ENCODE results near the gene PRAMEF15.
"Not testable (repeated sequence)": the region's sequence is repeated elsewhere in the genome, so short reads cannot be mapped to it uniquely, and the experiment has no call there.

The PRAMEF15 gene

DNA sequence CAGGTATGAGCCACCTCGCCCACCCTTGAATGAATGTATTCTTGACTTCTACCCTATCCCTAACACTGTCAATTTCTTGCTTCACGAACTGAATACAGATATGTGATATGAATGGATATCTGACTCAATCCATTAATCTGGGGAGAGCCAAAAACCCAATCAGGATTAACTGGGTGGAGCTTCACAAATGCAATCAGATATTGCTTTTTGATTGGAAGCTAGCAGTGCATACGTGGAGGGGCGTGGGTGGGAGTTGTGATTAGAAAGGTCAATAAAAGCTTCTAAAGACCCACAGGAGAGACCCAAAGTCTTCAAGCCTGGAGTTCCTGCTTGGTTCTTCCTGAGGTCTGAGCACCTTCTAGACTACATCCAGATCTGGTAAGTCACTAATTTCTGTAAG is at the start of gene PRAMEF15:
Gene PRAMEF15 (plus strand): TSS at position 301 of the 400 bp plus-strand sequence. CDS start 2,827 bp downstream, outside the sequence.
- H3K36me3 ChIP-seq (ENCODE audit: control insufficient read depth in 2 of 2, insufficient read depth in 2 of 2, low read length in 2 of 2); H3K4me3 ChIP-seq (ENCODE audit: low read length in 2 of 2); H3K9ac ChIP-seq (ENCODE audit: low read depth in 1 of 2, low read length in 2 of 2); H3K4me1 ChIP-seq (ENCODE audit: control insufficient read depth in 2 of 2, insufficient read depth in 2 of 2, low read length in 2 of 2); H3K27ac ChIP-seq (ENCODE audit: low read depth in 2 of 2, low read length in 2 of 2); H3K9me3 ChIP-seq (ENCODE audit: control insufficient read depth in 2 of 2, low read length in 2 of 2); H3K27me3 ChIP-seq (ENCODE audit: control insufficient read depth in 2 of 2, insufficient read depth in 2 of 2, low read length in 2 of 2): not testable (repeated sequence)

DNA sequence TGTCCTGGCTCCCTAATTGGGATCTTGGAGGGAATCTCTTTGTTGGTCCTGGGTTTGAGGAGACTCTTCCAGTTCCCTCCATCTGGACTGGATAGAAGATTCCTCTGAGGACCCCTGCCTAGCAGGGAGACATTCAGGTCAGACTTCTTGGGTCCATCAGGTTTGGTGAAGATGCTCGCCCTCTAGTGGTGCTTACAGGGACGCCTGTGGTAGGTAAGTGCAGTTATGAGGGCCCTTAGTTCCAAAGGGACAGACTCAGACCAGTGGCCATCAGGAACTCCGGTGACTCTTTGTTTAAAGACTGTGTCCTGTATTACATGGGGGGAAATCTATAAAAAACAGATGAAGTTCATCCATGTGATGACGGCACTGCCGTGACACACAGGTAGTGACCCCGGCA is 38.4 kb upstream of the PRAMEF15 start:
- not testable (repeated sequence) for H3K4me3 ChIP-seq (ENCODE audit: low read length in 2 of 2); H3K4me1 ChIP-seq (ENCODE audit: control insufficient read depth in 2 of 2, insufficient read depth in 2 of 2, low read length in 2 of 2); H3K9ac ChIP-seq (ENCODE audit: low read depth in 1 of 2, low read length in 2 of 2); H3K27me3 ChIP-seq (ENCODE audit: control insufficient read depth in 2 of 2, insufficient read depth in 2 of 2, low read length in 2 of 2); H3K36me3 ChIP-seq (ENCODE audit: control insufficient read depth in 2 of 2, insufficient read depth in 2 of 2, low read length in 2 of 2); H3K27ac ChIP-seq (ENCODE audit: low read depth in 2 of 2, low read length in 2 of 2); H3K9me3 ChIP-seq (ENCODE audit: control insufficient read depth in 2 of 2, low read length in 2 of 2)

DNA sequence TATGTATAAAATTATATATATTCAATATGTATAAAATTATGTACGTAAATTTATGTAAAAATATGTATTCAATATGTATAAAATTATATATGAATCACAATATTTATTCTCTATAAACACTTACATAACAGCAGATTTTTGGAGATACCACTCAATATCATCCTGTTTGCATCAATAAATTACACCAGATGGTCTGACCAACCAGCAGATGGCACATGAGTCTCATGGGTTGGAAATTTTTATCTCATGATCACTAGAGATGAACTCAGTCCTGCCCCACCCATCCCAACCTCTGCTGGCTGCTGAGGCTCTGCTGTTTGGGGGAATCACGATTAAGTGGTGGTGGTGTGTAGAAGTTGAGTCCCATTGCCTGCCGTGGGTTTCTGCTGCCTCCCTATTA is 35.8 kb upstream of the PRAMEF15 start:
- H3K9me3 ChIP-seq (ENCODE audit: control insufficient read depth in 2 of 2, low read length in 2 of 2); H3K36me3 ChIP-seq (ENCODE audit: control insufficient read depth in 2 of 2, insufficient read depth in 2 of 2, low read length in 2 of 2); H3K27ac ChIP-seq (ENCODE audit: low read depth in 2 of 2, low read length in 2 of 2); H3K4me3 ChIP-seq (ENCODE audit: low read length in 2 of 2); H3K27me3 ChIP-seq (ENCODE audit: control insufficient read depth in 2 of 2, insufficient read depth in 2 of 2, low read length in 2 of 2); H3K9ac ChIP-seq (ENCODE audit: low read depth in 1 of 2, low read length in 2 of 2); H3K4me1 ChIP-seq (ENCODE audit: control insufficient read depth in 2 of 2, insufficient read depth in 2 of 2, low read length in 2 of 2): not testable (repeated sequence)

DNA sequence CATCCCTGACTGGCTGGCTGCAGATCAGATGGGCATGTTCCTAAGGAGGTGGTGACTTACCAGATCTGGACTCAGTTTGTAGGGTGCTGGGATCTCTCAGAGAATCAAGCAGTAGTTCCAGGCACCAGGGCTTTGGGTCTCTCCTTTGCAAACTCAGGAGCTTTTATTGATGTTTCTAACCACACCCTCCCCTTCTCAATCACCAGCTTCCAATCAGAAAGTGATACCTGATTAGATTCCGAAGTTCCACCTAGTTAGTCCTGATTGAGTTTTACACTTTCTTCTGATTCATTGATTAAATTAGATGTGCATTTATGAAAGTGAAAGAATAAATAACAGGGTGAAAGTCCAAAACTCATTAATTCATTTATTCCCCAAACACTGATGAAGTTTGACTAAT is 30.3 kb upstream of the PRAMEF15 start, which contains the start of gene PRAMEF8:
Gene PRAMEF8 (minus strand): TSS at position 101 of the 400 bp plus-strand sequence. CDS start 1,046 bp downstream, outside the sequence.
- H3K9me3 ChIP-seq (ENCODE audit: control insufficient read depth in 2 of 2, low read length in 2 of 2); H3K4me3 ChIP-seq (ENCODE audit: low read length in 2 of 2); H3K4me1 ChIP-seq (ENCODE audit: control insufficient read depth in 2 of 2, insufficient read depth in 2 of 2, low read length in 2 of 2): not testable (repeated sequence)

DNA sequence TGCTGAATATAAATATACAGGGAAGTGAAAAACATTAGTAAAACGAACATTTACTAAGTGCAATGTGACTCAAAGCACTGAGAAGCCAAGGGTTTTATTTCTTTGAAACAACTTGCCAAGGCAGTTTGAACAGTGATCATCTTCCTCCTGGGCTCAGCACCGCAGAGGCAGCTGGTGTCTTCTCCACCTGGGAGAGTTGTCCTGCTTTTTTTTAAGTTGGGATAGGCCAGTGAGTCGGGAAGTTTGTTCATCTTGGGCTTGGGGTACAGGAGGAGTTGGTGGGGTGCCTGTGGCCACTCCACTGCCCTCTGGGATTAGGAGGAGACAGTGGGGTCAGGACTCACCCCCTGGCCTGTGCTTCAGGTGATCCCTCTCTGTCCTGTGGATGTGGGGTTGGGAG is 26.4 kb upstream of the PRAMEF15 start:
- not testable (repeated sequence) for H3K9ac ChIP-seq (ENCODE audit: low read depth in 1 of 2, low read length in 2 of 2); H3K9me3 ChIP-seq (ENCODE audit: control insufficient read depth in 2 of 2, low read length in 2 of 2); H3K27ac ChIP-seq (ENCODE audit: low read depth in 2 of 2, low read length in 2 of 2); H3K36me3 ChIP-seq (ENCODE audit: control insufficient read depth in 2 of 2, insufficient read depth in 2 of 2, low read length in 2 of 2); H3K4me1 ChIP-seq (ENCODE audit: control insufficient read depth in 2 of 2, insufficient read depth in 2 of 2, low read length in 2 of 2); H3K27me3 ChIP-seq (ENCODE audit: control insufficient read depth in 2 of 2, insufficient read depth in 2 of 2, low read length in 2 of 2); H3K4me3 ChIP-seq (ENCODE audit: low read length in 2 of 2)

More for the DNA sequence above, 30.3 kb upstream of the PRAMEF15 start, which contains the start of gene PRAMEF8:
- not testable (repeated sequence) for H3K27me3 ChIP-seq (ENCODE audit: control insufficient read depth in 2 of 2, insufficient read depth in 2 of 2, low read length in 2 of 2); H3K36me3 ChIP-seq (ENCODE audit: control insufficient read depth in 2 of 2, insufficient read depth in 2 of 2, low read length in 2 of 2); H3K27ac ChIP-seq (ENCODE audit: low read depth in 2 of 2, low read length in 2 of 2); H3K9ac ChIP-seq (ENCODE audit: low read depth in 1 of 2, low read length in 2 of 2)

DNA sequence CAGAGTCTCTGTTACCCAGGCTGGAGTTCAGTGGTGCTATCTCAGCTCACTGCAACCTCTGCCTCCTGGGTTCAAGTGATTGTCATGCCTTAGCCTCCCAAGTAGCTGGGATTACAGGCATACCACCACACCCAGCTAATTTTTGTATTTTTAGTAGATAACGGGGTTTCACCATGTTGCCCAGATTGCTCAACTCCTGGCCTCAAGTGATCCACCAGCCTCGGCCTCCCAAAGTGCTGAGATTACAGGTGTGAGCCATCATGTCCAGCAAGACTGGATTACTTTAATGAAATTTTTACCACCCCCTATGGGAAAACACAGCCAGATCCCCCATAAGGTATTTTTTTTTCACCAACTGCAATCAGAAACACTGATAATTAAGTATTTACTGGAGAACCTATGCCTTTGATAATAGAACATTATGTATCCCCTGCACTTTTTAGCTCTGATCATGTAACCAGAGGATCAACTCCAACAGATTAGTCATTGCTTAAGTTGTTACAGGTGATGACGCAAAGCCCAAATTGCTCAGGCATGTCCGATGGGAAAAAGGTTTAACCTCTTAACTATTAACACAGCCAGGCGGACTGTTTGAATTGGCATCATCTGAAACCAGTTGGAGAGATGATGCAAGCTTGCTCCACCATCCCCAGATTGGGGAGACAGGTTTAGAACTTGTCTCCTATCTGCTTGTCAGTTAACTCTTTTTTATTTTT is 18.0 kb upstream of the PRAMEF15 start:
- not testable (repeated sequence) for H3K36me3 ChIP-seq (ENCODE audit: control insufficient read depth in 2 of 2, insufficient read depth in 2 of 2, low read length in 2 of 2); H3K4me3 ChIP-seq (ENCODE audit: low read length in 2 of 2); H3K27ac ChIP-seq (ENCODE audit: low read depth in 2 of 2, low read length in 2 of 2); H3K27me3 ChIP-seq (ENCODE audit: control insufficient read depth in 2 of 2, insufficient read depth in 2 of 2, low read length in 2 of 2); H3K9me3 ChIP-seq (ENCODE audit: control insufficient read depth in 2 of 2, low read length in 2 of 2); H3K9ac ChIP-seq (ENCODE audit: low read depth in 1 of 2, low read length in 2 of 2); H3K4me1 ChIP-seq (ENCODE audit: control insufficient read depth in 2 of 2, insufficient read depth in 2 of 2, low read length in 2 of 2)

DNA sequence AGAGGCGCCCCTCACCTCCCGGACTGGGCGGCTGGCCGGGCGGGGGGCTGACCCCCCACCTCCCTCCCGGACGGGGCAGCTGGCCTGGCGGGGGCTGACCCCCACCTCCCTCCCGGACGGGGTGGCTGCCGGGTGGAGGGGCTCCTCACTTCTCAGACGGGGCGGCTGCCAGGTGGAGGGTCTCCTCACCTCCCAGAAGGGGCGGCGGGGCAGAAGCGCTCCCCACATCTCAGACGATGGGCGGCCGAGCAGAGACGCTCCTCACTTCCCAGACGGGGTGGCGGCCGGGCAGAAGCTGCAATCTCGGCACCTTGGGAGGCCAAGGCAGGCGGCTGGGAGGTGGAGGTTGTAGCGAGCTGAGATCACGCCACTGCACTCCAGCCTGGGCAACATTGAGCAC is 16.7 kb upstream of the PRAMEF15 start:
- H3K36me3 ChIP-seq (ENCODE audit: control insufficient read depth in 2 of 2, insufficient read depth in 2 of 2, low read length in 2 of 2); H3K9me3 ChIP-seq (ENCODE audit: control insufficient read depth in 2 of 2, low read length in 2 of 2); H3K4me1 ChIP-seq (ENCODE audit: control insufficient read depth in 2 of 2, insufficient read depth in 2 of 2, low read length in 2 of 2); H3K9ac ChIP-seq (ENCODE audit: low read depth in 1 of 2, low read length in 2 of 2); H3K27ac ChIP-seq (ENCODE audit: low read depth in 2 of 2, low read length in 2 of 2); H3K27me3 ChIP-seq (ENCODE audit: control insufficient read depth in 2 of 2, insufficient read depth in 2 of 2, low read length in 2 of 2); H3K4me3 ChIP-seq (ENCODE audit: low read length in 2 of 2): not testable (repeated sequence)

DNA sequence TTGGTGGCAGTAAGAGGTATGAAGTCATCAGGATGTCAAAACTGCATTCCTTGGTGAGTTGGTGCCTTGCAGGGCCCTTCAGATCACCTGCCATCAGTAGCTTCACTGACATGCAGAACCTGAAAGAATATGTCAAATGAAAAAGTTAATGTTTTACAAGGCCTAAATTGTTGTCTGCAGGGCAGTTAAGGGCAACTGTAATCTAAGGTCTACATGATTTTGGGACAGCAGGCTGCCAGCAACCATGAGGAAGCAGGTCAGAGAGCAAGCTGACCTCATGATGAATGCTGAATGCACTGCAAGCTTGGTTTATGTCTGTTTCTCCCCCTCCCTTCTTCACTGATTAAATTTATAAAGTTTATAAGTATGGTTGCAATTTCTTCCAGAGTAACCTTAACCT is 13.2 kb upstream of the PRAMEF15 start:
- not testable (repeated sequence) for H3K4me1 ChIP-seq (ENCODE audit: control insufficient read depth in 2 of 2, insufficient read depth in 2 of 2, low read length in 2 of 2); H3K36me3 ChIP-seq (ENCODE audit: control insufficient read depth in 2 of 2, insufficient read depth in 2 of 2, low read length in 2 of 2); H3K4me3 ChIP-seq (ENCODE audit: low read length in 2 of 2); H3K9me3 ChIP-seq (ENCODE audit: control insufficient read depth in 2 of 2, low read length in 2 of 2); H3K27ac ChIP-seq (ENCODE audit: low read depth in 2 of 2, low read length in 2 of 2); H3K9ac ChIP-seq (ENCODE audit: low read depth in 1 of 2, low read length in 2 of 2); H3K27me3 ChIP-seq (ENCODE audit: control insufficient read depth in 2 of 2, insufficient read depth in 2 of 2, low read length in 2 of 2)

DNA sequence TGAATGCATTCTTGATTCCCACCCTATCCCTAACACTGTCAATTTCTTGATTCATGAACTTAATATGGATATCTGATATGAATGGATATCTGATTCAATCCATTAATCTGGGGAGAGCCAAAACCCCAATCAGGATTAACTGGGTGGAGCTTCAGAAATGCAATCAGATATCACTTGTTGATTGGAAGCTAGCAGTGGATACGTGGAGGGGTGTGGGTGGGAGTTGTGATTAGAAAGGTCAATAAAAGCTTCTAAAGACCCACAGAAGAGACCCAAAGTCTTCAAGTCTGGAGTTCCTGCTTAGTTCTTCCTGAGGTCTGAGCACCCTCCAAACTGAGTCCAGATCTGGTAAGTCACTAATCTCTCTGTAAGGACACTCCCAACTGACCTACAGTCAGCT is 12.1 kb upstream of the PRAMEF15 start, which contains the start of gene PRAMEF33:
Gene PRAMEF33 (plus strand): TSS at position 301 of the 400 bp plus-strand sequence. CDS start 2,416 bp downstream, outside the sequence.
- not testable (repeated sequence) for H3K9ac ChIP-seq (ENCODE audit: low read depth in 1 of 2, low read length in 2 of 2); H3K4me1 ChIP-seq (ENCODE audit: control insufficient read depth in 2 of 2, insufficient read depth in 2 of 2, low read length in 2 of 2); H3K27ac ChIP-seq (ENCODE audit: low read depth in 2 of 2, low read length in 2 of 2); H3K27me3 ChIP-seq (ENCODE audit: control insufficient read depth in 2 of 2, insufficient read depth in 2 of 2, low read length in 2 of 2); H3K4me3 ChIP-seq (ENCODE audit: low read length in 2 of 2); H3K36me3 ChIP-seq (ENCODE audit: control insufficient read depth in 2 of 2, insufficient read depth in 2 of 2, low read length in 2 of 2); H3K9me3 ChIP-seq (ENCODE audit: control insufficient read depth in 2 of 2, low read length in 2 of 2)

DNA sequence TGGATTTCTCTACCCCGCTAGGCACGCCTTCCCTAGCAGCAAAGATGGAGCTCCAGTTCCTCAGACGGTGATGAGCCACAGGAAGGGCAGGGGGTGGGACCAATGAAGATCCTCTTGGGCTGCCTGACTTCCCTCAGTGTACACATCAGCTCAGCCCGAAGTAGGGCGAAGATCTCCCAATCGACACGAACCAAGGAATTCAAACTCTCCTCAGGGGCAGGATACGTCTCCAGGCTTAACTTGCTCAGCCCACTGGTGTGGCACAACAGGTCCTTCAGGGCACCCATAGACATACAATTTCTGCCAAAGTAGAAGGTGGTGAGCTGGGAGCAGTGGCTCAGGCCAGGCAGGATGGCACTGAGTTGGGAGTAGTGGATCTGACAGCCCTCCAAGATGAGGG is 27.1 kb downstream of the PRAMEF15 start:
- H3K4me3 ChIP-seq (ENCODE audit: low read length in 2 of 2); H3K27me3 ChIP-seq (ENCODE audit: control insufficient read depth in 2 of 2, insufficient read depth in 2 of 2, low read length in 2 of 2); H3K4me1 ChIP-seq (ENCODE audit: control insufficient read depth in 2 of 2, insufficient read depth in 2 of 2, low read length in 2 of 2); H3K9ac ChIP-seq (ENCODE audit: low read depth in 1 of 2, low read length in 2 of 2); H3K36me3 ChIP-seq (ENCODE audit: control insufficient read depth in 2 of 2, insufficient read depth in 2 of 2, low read length in 2 of 2); H3K9me3 ChIP-seq (ENCODE audit: control insufficient read depth in 2 of 2, low read length in 2 of 2); H3K27ac ChIP-seq (ENCODE audit: low read depth in 2 of 2, low read length in 2 of 2): not testable (repeated sequence)

DNA sequence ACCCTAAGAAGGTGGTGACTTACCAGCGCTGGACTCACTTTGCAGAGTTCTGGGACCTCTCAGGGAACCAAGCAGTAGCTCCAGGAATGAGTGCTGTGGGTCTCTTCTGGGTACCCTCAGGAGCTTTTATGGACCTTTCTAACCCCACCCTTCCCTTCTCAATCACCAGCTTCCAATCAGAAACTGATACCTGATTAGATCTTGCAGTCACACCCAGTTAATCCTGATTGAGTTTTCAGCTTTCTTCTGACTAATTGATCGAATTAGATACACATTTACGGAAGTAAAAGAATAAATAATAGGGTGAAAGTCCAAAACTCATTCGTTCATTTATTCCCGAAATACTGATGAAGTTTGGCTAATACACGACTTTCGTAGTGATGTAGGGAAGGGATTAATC is 31.7 kb downstream of the PRAMEF15 start, which contains the start of gene PRAMEF14:
Gene PRAMEF14 (minus strand): TSS at position 101 of the 400 bp plus-strand sequence. CDS start 1,820 bp downstream, outside the sequence.
- H3K27me3 ChIP-seq (ENCODE audit: control insufficient read depth in 2 of 2, insufficient read depth in 2 of 2, low read length in 2 of 2); H3K9ac ChIP-seq (ENCODE audit: low read depth in 1 of 2, low read length in 2 of 2); H3K9me3 ChIP-seq (ENCODE audit: control insufficient read depth in 2 of 2, low read length in 2 of 2); H3K27ac ChIP-seq (ENCODE audit: low read depth in 2 of 2, low read length in 2 of 2); H3K4me1 ChIP-seq (ENCODE audit: control insufficient read depth in 2 of 2, insufficient read depth in 2 of 2, low read length in 2 of 2); H3K36me3 ChIP-seq (ENCODE audit: control insufficient read depth in 2 of 2, insufficient read depth in 2 of 2, low read length in 2 of 2); H3K4me3 ChIP-seq (ENCODE audit: low read length in 2 of 2): not testable (repeated sequence)

Measured in mucosa of rectum (tissue), 2 donors.